Epithelial cell of proximal tubule (primary cell): ENCODE data around the gene ENO4. TPM values are rescaled to one million over a fixed set of nuclear protein-coding genes. Genes with fewer than 3 reads are reported as not detected.

Experiments
- DNase-seq: peaks from one replicate; pipeline ENCODE4 v3.0.0-alpha.2; 2011; ENCODE audit warnings: low read depth
- H3K4me3 ChIP-seq: 2 replicates; pipeline ENCODE4 v1.5.1; 2011; ENCODE audit warnings: low read depth, mild to moderate bottlenecking, low read length
- total RNA-seq: library from RNA; depleted of rRNA; stranded (reverse); fragments of >200 nt; gene quantifications from 2 replicates; pipeline ENCODE4 v1.2.3, GENCODE V29; 2015
- TF ChIP-seq, protein P1 (sequence below): conservative IDR thresholded peaks from 2 replicates; pipeline ENCODE4 v1.5.1; 2012; ENCODE audit warnings: low read depth, mild to moderate bottlenecking, low read length

ENO4 gene
- total RNA-seq, 1 donor from 2014 or later = not detected

DNA sequence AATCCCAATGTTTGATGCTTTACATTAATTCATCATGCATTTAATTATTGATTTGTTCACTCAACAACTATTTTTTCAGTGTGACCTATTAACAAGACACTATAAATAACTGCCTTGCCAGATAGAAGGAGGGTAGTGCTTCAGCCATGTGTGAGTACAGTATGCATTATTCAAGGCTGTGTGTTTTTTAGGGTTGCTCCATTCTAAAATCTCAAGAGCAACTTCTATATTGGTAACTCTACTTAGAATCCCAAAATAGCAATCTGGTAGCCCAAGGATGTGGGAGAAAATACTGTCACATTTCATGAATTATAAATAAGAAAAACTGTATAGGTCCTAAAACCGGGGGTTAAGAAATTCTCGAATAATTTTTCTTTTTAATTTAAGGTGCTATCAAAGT, 69.9 kb downstream of the ENO4 start:
- no peak for DNase-seq
- H3K4me3 ChIP-seq = no peak overlapping the region
- TF ChIP-seq, protein P1, sequence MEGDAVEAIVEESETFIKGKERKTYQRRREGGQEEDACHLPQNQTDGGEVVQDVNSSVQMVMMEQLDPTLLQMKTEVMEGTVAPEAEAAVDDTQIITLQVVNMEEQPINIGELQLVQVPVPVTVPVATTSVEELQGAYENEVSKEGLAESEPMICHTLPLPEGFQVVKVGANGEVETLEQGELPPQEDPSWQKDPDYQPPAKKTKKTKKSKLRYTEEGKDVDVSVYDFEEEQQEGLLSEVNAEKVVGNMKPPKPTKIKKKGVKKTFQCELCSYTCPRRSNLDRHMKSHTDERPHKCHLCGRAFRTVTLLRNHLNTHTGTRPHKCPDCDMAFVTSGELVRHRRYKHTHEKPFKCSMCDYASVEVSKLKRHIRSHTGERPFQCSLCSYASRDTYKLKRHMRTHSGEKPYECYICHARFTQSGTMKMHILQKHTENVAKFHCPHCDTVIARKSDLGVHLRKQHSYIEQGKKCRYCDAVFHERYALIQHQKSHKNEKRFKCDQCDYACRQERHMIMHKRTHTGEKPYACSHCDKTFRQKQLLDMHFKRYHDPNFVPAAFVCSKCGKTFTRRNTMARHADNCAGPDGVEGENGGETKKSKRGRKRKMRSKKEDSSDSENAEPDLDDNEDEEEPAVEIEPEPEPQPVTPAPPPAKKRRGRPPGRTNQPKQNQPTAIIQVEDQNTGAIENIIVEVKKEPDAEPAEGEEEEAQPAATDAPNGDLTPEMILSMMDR = no peak

DNA sequence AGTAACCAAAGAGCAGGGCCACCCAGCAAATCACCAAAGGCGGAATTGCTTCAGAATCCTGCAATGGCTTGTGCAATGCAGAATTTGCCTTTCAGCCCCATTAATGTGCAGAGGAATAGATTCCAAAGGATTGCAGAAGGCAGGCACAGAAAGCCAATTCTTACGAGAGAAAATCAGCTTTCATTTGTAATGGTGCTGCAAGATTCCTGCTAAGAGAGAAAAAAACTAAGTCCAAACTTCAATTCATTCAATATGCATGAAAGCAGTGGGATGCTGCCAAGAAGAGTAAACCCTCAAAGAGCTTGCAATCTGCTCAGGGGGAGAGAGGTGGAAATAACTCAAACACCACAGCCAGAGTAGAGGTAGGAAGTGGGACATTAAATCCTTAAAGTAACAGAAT, 70.4 kb downstream of the ENO4 start:
- no peak overlapping the region for H3K4me3 ChIP-seq
- DNase-seq = no peak
- TF ChIP-seq, protein P1 = no peak

DNA sequence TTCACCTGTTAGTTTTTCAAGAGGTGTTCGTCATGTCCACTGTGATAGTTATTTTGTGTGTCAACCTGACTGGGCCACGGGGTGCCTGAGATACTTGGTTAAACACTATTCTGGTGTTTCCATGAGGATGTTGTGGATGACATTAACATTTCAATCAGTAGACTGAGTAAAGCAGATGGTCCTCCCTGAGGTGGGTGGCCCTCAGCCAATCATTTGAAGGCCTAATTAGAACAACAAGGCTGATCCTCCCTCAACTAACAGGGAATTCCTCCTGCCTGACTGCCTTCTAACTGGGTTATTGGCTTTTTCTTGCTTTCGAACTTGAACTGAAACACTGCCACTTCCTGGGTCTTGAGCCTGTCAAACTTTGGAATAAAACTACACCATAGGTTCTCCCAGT, 75.8 kb downstream of the ENO4 start:
- H3K4me3 ChIP-seq = no peak overlapping the region
- TF ChIP-seq, protein P1 = no peak
- no peak for DNase-seq

DNA sequence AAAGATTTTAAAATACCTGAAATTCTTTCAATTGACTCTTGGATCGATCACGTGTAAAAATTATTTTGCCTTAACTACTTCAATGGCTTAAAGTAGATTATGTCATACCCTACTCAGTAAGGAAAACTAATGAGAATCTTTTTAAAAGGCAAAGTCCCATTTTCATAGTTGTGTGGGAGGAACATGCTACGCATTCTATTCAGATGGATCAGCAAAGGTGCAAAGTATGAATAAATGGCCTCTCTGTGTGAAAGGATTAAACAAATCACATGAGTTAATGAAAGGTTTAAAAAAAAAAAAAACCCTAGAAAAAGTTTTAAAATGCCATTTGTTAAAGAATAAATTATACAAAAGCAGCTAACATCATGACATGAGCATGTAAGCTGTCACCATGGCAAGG, 77.1 kb downstream of the ENO4 start:
- no peak overlapping the region for H3K4me3 ChIP-seq
- TF ChIP-seq, protein P1 = no peak
- DNase-seq = no peak

DNA sequence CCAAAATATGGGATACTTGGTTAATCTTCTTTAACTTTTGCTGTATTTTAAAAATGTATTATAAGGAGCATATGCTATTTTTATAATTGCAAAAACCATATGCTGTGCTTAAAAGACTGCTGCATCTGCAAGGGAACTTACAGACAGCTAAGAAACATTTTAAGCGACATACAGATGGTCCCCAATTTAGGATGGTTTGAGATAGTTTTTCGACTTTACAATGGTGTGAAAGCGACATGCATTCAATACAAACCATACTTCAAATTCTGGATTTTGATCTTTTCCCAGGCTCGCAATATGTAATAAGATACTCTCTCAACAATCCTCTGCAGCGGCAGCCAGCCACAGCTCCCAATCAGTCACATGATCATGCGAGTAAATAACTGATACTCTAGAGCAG, 82.5 kb downstream of the ENO4 start:
- TF ChIP-seq, protein P1 = no peak
- DNase-seq = no peak
- no peak overlapping the region for H3K4me3 ChIP-seq

Other genes starting within 250 kb of the ENO4 start
- gene PNLIPRP2, start 228.5 kb upstream of the ENO4 start, total RNA-seq = not detected in 2 replicates
- gene HSPA12A, start 106.9 kb upstream of the ENO4 start, total RNA-seq = 8.9 and 13.0 TPM in 2 replicates
- 13.3 and 15.9 TPM in 2 replicates for gene SHTN1, start 155.7 kb downstream of the ENO4 start, total RNA-seq